Transverse colon (tissue), 4 donors: ENCODE results near the gene METTL24.

Experiments used
- CTCF ChIP-seq, 5 experiments: fragments of 200-600 bp in 3 of 5; fragments of 450-650 bp in 2 of 5; sonication (generic) in 3 of 5; IDR thresholded peaks; 1 replicate in 2 of 5; 2 replicates in 3 of 5; pipeline ENCODE4 v1.5.1; 2016 to 2017; ENCODE audit warnings: antibody characterized with exemption in 5 of 5, inconsistent platforms in 3 of 5, mild to moderate bottlenecking in 2 of 5, moderate library complexity in 1 of 5
- EP300 ChIP-seq: sonication (generic); formaldehyde crosslinking; IDR thresholded peaks from one replicate; pipeline ENCODE4 v1.6.1; 2017; ENCODE audit warnings: antibody characterized with exemption, low read depth
- POLR2A ChIP-seq: fragments of 450-650 bp; IDR thresholded peaks from one replicate; pipeline ENCODE4 v1.6.1; 2016; ENCODE audit warnings: antibody characterized with exemption, mild to moderate bottlenecking, moderate library complexity
- POLR2AphosphoS5 ChIP-seq, 3 donors: sonication (generic); formaldehyde crosslinking; IDR thresholded peaks; one replicate each; pipeline ENCODE4 v1.6.1; 2016; ENCODE audit warnings: antibody characterized with exemption in 3 of 3

- TF ChIP-seq POLR2A (no peak), CTCF (IDR thresholded peaks at IDR 0.05) (no peak), EP300 (no peak), POLR2AphosphoS5 (IDR thresholded peaks at IDR 0.05) (no peak)
Observed at GRCh38 chr6:110322151-110322873, 35.8 kb downstream of the METTL24 start.
